Activated CD8-positive, alpha-beta memory T cell treated with anti-CD3 and anti-CD28 coated beads for 36 hours (primary cell): Measurements from ENCODE around the gene RMND1. TPM values are rescaled to one million over a fixed set of nuclear protein-coding genes. Genes with fewer than 3 reads are reported as not detected.

Experiments used
- CTCF ChIA-PET: fragments of 350-600 bp; sonication (Branson Sonifier 250); formaldehyde crosslinking; loops from one replicate; lab custom pipeline; 2021; ENCODE audit warnings: antibody characterized with exemption; lab: Charles Lee
- POLR2A ChIA-PET: fragments of 350-600 bp; sonication (Branson Sonifier 250); formaldehyde crosslinking; loops from one replicate; lab custom pipeline; 2021; ENCODE audit warnings: antibody characterized with exemption; lab: Charles Lee
- total RNA-seq, 2 experiments: library from RNA; stranded (reverse); gene quantifications; one replicate each; pipeline ENCODE4 v1.2.3, GENCODE V29; 2021

RMND1 gene
- 10 to 100 TPM; 25.5 to 26.5 TPM for total RNA-seq

GRCh38 chr6:151451950-151452749, at the start of gene RMND1:
Gene RMND1 (minus strand): TSS chr6:151452126. CDS start chr6:151445811, 6,315 bp downstream.
- POLR2A ChIA-PET = interaction anchor here (0.6 to 1.9 kb wide), 5 partner anchors 9 to 1712 kb away, joined by 3 to 13 read pairs (median 3); no protein-coding TSS in a partner anchor
- CTCF ChIA-PET = interaction anchor here (0.6 kb wide), 1 partner anchor 78 kb away, joined by 3 read pairs; no protein-coding TSS in a partner anchor

GRCh38 chr6:151499551-151499950, 47.6 kb upstream of the RMND1 start:
- ChIA-PET CTCF (no interaction called here), POLR2A (no interaction called here)

GRCh38 chr6:151498327-151498726, 46.4 kb upstream of the RMND1 start:
- CTCF ChIA-PET = no interaction called here
- POLR2A ChIA-PET = no interaction called here

DNA sequence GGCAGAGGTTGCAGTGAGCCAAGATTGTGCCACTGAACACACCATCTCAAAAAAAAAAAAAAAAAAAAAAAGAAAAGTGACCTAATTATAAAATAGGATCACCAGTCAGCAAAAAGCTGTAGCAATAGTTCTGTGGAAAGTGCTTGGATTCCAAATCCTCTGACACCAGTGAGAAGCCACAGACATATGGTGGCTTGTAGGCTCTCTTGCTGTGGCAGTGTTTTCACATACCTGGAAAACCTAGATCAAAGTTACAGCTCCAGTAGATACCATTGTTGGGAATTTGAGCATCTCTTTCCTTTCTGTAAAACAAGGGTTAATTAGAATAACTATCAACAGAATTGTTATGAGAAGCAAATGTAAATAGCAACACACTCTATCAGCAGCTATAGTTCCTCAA, 46.0 kb upstream of the RMND1 start:
- POLR2A ChIA-PET = no interaction called here
- CTCF ChIA-PET = no interaction called here

DNA sequence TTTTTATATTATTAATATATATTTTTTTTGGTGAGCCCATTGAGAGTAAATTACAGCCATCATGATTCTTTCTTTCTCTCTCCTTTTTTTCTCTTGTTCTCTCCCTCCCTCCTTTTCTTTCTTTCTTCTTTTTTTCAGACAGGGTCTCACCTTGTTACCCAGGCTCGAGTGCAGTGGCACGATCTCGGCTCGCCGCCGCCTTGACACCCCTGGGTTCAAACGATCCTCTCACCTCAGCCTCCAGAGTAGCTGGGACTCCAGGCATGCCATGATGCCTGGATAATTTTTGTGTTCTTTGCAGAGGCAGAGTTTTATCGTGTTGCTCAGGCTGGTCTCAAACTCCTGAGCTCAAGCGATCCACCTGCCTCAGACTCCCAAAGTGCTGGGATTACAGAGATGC, 43.5 kb upstream of the RMND1 start:
- POLR2A ChIA-PET = no interaction called here

GRCh38 chr6:151494936-151495320, 43.0 kb upstream of the RMND1 start:
- ChIA-PET CTCF (no interaction called here), POLR2A (no interaction called here)

More for the DNA sequence above, 43.5 kb upstream of the RMND1 start:
- CTCF ChIA-PET = no interaction called here

GRCh38 chr6:151494235-151494935, 42.5 kb upstream of the RMND1 start:
- CTCF ChIA-PET = no interaction called here
- POLR2A ChIA-PET = no interaction called here

- ChIA-PET CTCF (no interaction called here), POLR2A (no interaction called here)
These were observed 41.9 kb upstream of the RMND1 start, which contains the start of gene CCDC170 for GRCh38 chr6:151493804-151494234. Gene CCDC170 (plus strand): TSS chr6:151494017. CDS start chr6:151494129, 112 bp downstream.

GRCh38 chr6:151493161-151493803, 41.4 kb upstream of the RMND1 start:
- POLR2A ChIA-PET = no interaction called here

GRCh38 chr6:151490996-151491395, 39.1 kb upstream of the RMND1 start:
- ChIA-PET CTCF (no interaction called here), POLR2A (no interaction called here)

More at GRCh38 chr6:151493161-151493803, 41.4 kb upstream of the RMND1 start:
- CTCF ChIA-PET = interaction anchor here (0.7 kb wide), 1 partner anchor 20 kb away, joined by 4 read pairs; no protein-coding TSS in a partner anchor

- POLR2A ChIA-PET = no interaction called here
These were observed 36.3 kb upstream of the RMND1 start for GRCh38 chr6:151488226-151488625.

GRCh38 chr6:151483994-151484393, 32.1 kb upstream of the RMND1 start:
- POLR2A ChIA-PET = no interaction called here

More at GRCh38 chr6:151488226-151488625, 36.3 kb upstream of the RMND1 start:
- CTCF ChIA-PET = no interaction called here

DNA sequence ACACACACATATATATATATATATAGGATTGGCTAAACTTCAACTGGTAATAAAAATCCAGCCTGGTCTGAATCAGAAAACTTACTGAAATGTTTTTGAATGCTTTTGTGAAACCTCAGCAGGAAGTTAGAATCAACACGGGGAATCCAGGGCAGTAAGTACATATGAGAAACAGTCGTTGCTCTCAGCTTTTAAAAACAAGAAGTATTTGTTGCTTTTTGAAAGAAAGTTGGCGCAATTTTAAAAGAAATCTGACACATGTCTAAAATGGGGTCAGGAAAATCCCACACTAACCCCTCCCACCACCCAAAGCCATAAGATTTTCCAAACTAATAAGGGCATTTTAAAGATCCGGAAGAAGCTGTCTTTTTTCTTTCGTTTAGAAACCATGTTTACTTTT, 30.4 kb upstream of the RMND1 start:
- ChIA-PET POLR2A (no interaction called here), CTCF (interaction anchor here (0.5 kb wide), 1 partner anchor 194 kb away, joined by 3 read pairs; no protein-coding TSS in a partner anchor)

More at GRCh38 chr6:151483994-151484393, 32.1 kb upstream of the RMND1 start:
- CTCF ChIA-PET = no interaction called here

GRCh38 chr6:151481786-151482185, 29.9 kb upstream of the RMND1 start:
- POLR2A ChIA-PET = no interaction called here
- CTCF ChIA-PET = interaction anchor here (0.5 kb wide), 1 partner anchor 194 kb away, joined by 3 read pairs; no protein-coding TSS in a partner anchor

GRCh38 chr6:151478670-151479069, 26.7 kb upstream of the RMND1 start:
- CTCF ChIA-PET = no interaction called here

DNA sequence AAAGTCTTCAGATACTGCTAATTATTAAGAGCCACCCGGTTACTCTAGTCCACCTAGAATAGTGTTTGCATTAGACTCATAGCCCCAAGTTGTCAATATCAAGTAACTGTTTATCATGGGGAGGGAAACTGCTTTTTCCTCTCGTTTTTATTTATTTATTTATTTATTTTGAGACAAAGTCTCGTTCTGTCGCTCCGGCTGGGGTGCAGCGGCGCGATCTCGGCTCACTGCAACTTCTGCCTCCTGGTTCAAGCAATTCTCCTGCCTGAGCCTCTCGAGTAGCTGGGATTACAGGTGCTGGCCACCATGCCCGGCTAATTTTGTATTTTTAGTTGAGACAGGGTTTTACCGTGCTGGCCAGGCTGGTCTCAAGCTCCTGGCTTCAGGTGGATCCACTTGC, 25.8 kb upstream of the RMND1 start:
- POLR2A ChIA-PET = no interaction called here
- CTCF ChIA-PET = no interaction called here

More at GRCh38 chr6:151478670-151479069, 26.7 kb upstream of the RMND1 start:
- POLR2A ChIA-PET = no interaction called here

DNA sequence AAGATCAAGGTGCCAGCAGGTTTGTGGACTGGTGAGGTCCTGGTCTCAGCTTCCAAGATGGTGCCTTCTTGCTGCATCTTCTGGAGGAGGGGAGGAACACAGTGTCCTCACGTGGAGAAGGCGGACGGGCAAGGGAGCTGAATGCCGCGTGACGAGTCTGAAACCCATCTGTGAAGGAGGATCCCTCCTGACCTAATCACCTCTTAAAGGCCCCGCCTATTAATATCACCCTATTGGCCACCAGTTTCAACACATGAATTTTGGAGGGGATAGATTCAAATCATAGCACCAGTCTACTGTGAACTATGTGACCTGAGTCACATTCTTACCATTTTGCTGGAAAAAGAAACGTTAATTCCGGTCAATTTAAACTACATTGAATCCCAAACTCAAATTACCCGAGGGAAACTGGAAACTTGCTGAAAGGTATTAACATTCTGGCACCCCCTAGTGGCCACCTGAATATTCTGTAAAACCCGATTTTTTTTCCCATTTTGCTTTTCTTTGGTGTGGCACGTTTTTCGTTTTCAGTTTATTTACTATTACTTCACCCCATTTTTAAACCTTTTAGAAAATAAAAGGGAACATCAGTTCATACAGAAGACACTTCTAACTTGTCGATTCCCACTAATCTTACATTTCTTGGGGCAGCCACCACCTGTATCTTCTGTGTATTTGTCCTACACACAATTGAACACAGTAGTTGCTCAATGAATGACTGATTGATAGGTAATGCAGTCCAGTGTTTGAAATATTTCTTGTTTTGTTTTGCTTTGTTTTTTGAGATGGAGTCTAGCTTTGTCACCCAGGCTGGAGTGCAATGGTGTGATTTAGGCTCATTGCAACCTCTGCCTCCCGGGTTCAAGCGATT, 24.0 kb upstream of the RMND1 start:
- CTCF ChIA-PET = interaction anchor here (0.6 to 1.2 kb wide), 4 partner anchors 25 to 826 kb away, joined by 3 read pairs; no protein-coding TSS in a partner anchor
- POLR2A ChIA-PET = no interaction called here

DNA sequence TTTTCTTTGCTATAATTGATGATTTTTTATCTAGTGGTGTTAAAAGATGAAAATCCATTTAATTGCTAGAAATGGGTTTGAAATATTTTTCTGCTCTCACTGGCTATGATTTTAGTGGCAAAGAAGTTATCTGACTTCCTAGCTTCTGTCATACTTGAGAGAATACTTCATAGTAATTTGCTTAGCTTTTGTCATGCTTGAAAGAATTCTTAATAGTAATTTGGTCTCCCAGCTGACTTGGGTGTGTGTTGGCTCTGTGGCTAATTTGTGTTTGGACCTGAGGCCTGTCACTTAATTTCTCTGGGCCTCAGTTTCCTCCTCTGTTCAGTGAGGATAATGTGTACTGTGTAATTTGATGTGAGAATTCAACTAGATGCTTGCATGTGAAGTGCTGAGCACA, 12.8 kb upstream of the RMND1 start:
- ChIA-PET CTCF (no interaction called here), POLR2A (no interaction called here)

DNA sequence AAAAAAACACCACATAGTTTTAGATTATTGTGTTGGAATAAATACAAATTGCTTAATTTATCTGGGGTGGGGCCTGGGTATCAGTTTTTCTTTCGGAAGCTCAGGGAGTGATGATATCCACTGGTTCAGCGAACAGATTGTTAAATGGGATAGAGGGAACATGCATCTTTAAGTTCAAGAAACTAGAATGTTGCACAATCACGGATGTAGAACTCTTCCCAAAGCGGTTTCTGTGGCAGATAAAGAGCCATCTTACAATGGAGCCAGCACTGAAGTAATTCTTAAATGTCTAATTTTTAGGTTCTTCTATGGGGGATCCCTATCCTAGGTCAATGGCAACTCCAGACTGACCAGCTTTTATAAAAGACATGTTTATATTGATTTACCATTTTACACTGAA, 9.7 kb upstream of the RMND1 start:
- ChIA-PET POLR2A (no interaction called here), CTCF (no interaction called here)
